Measurements from ENCODE around the gene PHLDB2.

PHLDB2 gene

DNA sequence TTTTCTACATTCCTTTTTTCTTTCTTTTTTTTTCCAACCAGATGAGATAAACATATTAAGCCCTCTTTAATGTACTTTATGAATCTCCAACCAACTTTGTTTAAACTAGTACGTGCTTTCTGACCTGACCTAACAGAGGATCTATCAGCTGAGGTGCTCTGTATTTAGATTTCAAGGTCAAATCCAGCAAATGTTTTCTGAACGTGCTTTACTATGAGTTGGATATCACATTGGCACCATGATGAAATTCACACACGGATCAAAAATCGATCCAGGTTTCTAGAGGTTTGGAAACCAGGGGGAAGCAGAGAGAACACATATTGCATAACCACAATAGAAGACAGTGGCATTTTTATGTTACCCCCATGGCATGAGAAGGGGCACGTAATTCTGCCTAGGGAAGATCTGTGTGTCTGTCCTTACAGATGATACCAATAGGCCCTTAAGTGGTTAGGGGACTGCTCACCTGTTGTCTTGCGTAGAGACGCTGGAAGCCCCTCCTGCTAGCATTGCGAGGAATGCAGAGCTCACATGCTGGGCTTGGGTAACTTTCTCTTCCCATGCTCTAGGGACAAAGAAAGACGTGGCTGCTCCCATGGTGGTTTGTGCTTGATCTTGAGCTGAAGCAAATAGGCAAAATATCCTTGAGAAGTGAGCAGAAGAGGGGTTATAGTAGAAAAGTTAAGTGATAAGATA lies 60.5 kb downstream of the PHLDB2 start:
- TF ChIP-seq SUZ12 (IDR thresholded peaks at IDR 0.05; ENCODE audit: extremely low read depth, insufficient read depth, insufficient read length) (no peak), YY1 (IDR thresholded peaks at IDR 0.05; ENCODE audit: insufficient read depth, insufficient read length) (no peak), ZNF274 (IDR thresholded peaks at IDR 0.05; ENCODE audit: low read depth, low read length) (no peak)
- H3K36me3 ChIP-seq (ENCODE audit: insufficient read depth, insufficient read length, low read length), result peaks cover 57% of the 10 kb centered on the region
- no peak overlapping the region for H3K9ac ChIP-seq (ENCODE audit: insufficient read length, low read depth)
- no peak overlapping the region for H3K4me3 ChIP-seq (ENCODE audit: insufficient read length, low read depth)
- no peaks in the 10 kb centered on the region for H3K9me3 ChIP-seq (ENCODE audit: insufficient read depth, low read length)
- no peaks in the 10 kb centered on the region for H3K27me3 ChIP-seq (ENCODE audit: insufficient read depth, insufficient read length)
- H3K4me1 ChIP-seq (ENCODE audit: insufficient read depth, insufficient read length), result no peaks in the 10 kb centered on the region
- peak; percentile 32 for DNase-seq (ENCODE audit: low read depth, low spot score)

DNA sequence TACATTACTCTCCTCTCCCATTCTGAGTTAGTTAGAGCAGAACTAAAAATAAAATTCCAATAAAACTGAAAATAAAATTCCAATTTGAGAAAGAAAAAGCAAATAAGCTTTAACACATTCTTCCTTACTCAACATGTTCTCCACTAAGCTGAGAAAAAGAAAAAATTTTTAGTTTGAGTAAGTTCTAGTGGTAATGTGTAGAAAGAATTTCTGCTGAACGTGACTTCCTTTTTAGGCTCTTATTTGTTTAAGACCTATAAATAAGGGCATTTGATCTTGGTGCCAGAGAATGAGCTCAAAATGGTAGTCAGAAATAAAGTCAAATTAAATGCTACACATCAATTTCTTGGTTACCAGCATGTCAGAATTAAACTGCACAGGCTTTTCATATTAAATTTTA lies 62.1 kb downstream of the PHLDB2 start:
- Histone ChIP-seq H3K36me3 (ENCODE audit: insufficient read depth, insufficient read length, low read length) (peaks cover 63% of the 10 kb centered on the region), H3K4me3 (ENCODE audit: insufficient read length, low read depth) (no peak overlapping the region), H3K9me3 (ENCODE audit: insufficient read depth, low read length) (no peaks in the 10 kb centered on the region), H3K4me1 (ENCODE audit: insufficient read depth, insufficient read length) (no peaks in the 10 kb centered on the region), H3K27me3 (ENCODE audit: insufficient read depth, insufficient read length) (no peaks in the 10 kb centered on the region), H3K9ac (ENCODE audit: insufficient read length, low read depth) (no peak overlapping the region)
- TF ChIP-seq YY1 (IDR thresholded peaks at IDR 0.05; ENCODE audit: insufficient read depth, insufficient read length) (no peak), ZNF274 (IDR thresholded peaks at IDR 0.05; ENCODE audit: low read depth, low read length) (no peak), SUZ12 (IDR thresholded peaks at IDR 0.05; ENCODE audit: extremely low read depth, insufficient read depth, insufficient read length) (no peak)
- no peak for DNase-seq (ENCODE audit: low read depth, low spot score)

DNA sequence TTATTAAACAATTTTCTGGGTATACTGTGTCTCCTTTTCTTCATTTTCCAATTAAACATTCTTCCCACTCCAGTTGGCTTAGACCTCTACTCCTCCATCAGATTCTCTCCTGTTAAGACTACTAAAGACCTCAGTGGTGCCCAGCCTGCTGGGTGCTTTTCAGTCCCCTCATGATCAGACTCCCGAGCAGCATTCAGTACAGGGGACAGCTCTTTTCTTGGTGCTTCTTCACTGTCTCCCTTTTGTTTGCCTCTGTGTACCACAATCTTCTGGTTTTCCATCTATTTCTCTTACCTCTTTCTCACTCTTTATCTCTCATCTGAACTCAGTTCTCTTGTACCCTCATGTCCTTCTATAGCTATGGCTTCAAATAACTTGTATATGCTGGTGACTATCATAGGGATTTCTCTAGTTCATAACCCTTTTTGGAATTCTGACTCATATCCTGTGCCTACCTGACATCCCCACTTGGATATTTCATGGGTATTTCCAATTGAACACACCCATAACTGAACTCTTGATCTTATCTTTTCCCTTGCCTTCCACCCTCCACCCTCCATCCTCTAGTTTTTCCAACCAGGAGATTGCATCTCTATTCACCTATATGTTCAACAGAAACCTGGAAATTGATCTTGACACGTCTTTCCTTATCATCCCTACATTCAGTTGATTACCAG lies 64.2 kb downstream of the PHLDB2 start:
- H3K9ac ChIP-seq (ENCODE audit: insufficient read length, low read depth), result no peak overlapping the region
- H3K4me1 ChIP-seq (ENCODE audit: insufficient read depth, insufficient read length), result no peaks in the 10 kb centered on the region
- H3K27me3 ChIP-seq (ENCODE audit: insufficient read depth, insufficient read length), result no peaks in the 10 kb centered on the region
- H3K4me3 ChIP-seq (ENCODE audit: insufficient read length, low read depth), result no peak overlapping the region
- no peak for DNase-seq (ENCODE audit: low read depth, low spot score)
- H3K9me3 ChIP-seq (ENCODE audit: insufficient read depth, low read length), result no peaks in the 10 kb centered on the region
- peaks cover 64% of the 10 kb centered on the region for H3K36me3 ChIP-seq (ENCODE audit: insufficient read depth, insufficient read length, low read length)
- no peak for TF ChIP-seq SUZ12 (IDR thresholded peaks at IDR 0.05; ENCODE audit: extremely low read depth, insufficient read depth, insufficient read length)
- TF ChIP-seq ZNF274 (IDR thresholded peaks at IDR 0.05; ENCODE audit: low read depth, low read length), result no peak
- TF ChIP-seq YY1 (IDR thresholded peaks at IDR 0.05; ENCODE audit: insufficient read depth, insufficient read length), result no peak

DNA sequence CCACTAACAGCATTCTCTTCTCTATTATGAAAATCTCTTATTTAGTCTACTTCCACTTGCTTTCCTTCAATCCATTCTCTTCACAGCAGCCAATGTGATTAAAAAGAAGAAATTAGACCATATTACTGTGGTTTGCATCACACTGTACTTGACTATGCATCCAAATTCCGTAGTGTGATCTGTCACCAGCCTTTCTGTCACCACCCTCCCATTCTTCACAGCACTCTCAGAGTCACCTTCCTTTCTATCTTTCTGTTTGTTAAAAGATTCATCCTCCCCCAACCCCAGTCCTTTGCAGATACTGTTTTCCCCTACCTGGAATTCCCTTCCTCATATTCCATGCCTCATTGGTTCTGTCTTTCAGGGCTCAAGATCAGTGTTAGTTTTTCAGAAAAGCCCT lies 64.7 kb downstream of the PHLDB2 start:
- no peak for DNase-seq (ENCODE audit: low read depth, low spot score)
- Histone ChIP-seq H3K36me3 (ENCODE audit: insufficient read depth, insufficient read length, low read length) (peaks cover 58% of the 10 kb centered on the region), H3K27me3 (ENCODE audit: insufficient read depth, insufficient read length) (no peaks in the 10 kb centered on the region), H3K9me3 (ENCODE audit: insufficient read depth, low read length) (no peaks in the 10 kb centered on the region), H3K9ac (ENCODE audit: insufficient read length, low read depth) (no peak overlapping the region), H3K4me1 (ENCODE audit: insufficient read depth, insufficient read length) (no peaks in the 10 kb centered on the region), H3K4me3 (ENCODE audit: insufficient read length, low read depth) (no peak overlapping the region)
- no peak for TF ChIP-seq YY1 (IDR thresholded peaks at IDR 0.05; ENCODE audit: insufficient read depth, insufficient read length)
- TF ChIP-seq SUZ12 (IDR thresholded peaks at IDR 0.05; ENCODE audit: extremely low read depth, insufficient read depth, insufficient read length), result no peak
- TF ChIP-seq ZNF274 (IDR thresholded peaks at IDR 0.05; ENCODE audit: low read depth, low read length), result no peak

DNA sequence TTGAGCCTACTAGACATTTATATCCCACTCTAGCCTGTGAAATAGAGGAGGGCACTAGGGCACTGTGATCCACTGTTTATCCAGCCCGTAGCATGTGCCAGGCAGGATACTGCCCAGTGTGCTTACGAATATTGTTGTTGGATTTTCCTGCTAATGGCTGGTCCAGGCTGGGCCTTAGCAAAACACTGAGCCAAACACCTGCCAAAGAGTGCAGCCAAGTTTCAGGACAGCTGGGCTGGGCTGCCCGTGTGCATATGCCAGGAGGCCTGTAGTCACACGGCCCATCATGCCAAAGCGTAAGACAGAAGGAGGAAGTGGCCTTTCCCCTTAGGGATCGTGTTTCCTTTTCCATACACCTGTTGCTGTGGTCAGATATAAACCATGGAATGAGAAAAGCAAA lies 65.2 kb downstream of the PHLDB2 start:
- Histone ChIP-seq H3K36me3 (ENCODE audit: insufficient read depth, insufficient read length, low read length) (peaks cover 53% of the 10 kb centered on the region), H3K4me3 (ENCODE audit: insufficient read length, low read depth) (no peak overlapping the region), H3K4me1 (ENCODE audit: insufficient read depth, insufficient read length) (no peaks in the 10 kb centered on the region), H3K9ac (ENCODE audit: insufficient read length, low read depth) (no peak overlapping the region), H3K9me3 (ENCODE audit: insufficient read depth, low read length) (no peaks in the 10 kb centered on the region), H3K27me3 (ENCODE audit: insufficient read depth, insufficient read length) (no peaks in the 10 kb centered on the region)
- no peak for TF ChIP-seq YY1 (IDR thresholded peaks at IDR 0.05; ENCODE audit: insufficient read depth, insufficient read length)
- TF ChIP-seq ZNF274 (IDR thresholded peaks at IDR 0.05; ENCODE audit: low read depth, low read length), result no peak
- no peak for TF ChIP-seq SUZ12 (IDR thresholded peaks at IDR 0.05; ENCODE audit: extremely low read depth, insufficient read depth, insufficient read length)
- no peak for DNase-seq (ENCODE audit: low read depth, low spot score)

DNA sequence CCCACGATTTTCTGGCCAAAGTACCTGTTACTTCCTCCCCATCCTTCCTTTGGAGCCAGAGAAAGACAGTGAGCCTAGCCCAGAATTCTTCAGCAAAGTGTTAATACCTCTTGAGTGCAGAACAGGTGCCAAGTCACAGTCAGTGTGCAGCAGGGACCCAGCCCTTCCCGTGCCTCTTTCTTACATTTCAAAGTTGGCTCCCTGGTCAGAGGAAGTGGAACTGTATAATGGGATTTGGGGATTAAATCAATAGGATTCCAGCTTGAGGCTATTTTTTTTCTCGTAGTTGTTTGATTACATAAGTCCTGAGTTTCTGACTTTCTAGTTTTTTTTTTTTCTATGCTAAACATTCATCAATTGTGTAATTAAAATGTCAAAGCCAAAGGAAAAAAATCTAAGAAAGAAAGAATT lies 67.2 kb downstream of the PHLDB2 start:
- TF ChIP-seq YY1 (IDR thresholded peaks at IDR 0.05; ENCODE audit: insufficient read depth, insufficient read length) (no peak), ZNF274 (IDR thresholded peaks at IDR 0.05; ENCODE audit: low read depth, low read length) (no peak), SUZ12 (IDR thresholded peaks at IDR 0.05; ENCODE audit: extremely low read depth, insufficient read depth, insufficient read length) (no peak)
- Histone ChIP-seq H3K36me3 (ENCODE audit: insufficient read depth, insufficient read length, low read length) (peaks cover 38% of the 10 kb centered on the region), H3K4me1 (ENCODE audit: insufficient read depth, insufficient read length) (no peaks in the 10 kb centered on the region), H3K9ac (ENCODE audit: insufficient read length, low read depth) (no peak overlapping the region), H3K9me3 (ENCODE audit: insufficient read depth, low read length) (no peaks in the 10 kb centered on the region), H3K4me3 (ENCODE audit: insufficient read length, low read depth) (no peak overlapping the region), H3K27me3 (ENCODE audit: insufficient read depth, insufficient read length) (no peaks in the 10 kb centered on the region)
- DNase-seq (ENCODE audit: low read depth, low spot score), result no peak

DNA sequence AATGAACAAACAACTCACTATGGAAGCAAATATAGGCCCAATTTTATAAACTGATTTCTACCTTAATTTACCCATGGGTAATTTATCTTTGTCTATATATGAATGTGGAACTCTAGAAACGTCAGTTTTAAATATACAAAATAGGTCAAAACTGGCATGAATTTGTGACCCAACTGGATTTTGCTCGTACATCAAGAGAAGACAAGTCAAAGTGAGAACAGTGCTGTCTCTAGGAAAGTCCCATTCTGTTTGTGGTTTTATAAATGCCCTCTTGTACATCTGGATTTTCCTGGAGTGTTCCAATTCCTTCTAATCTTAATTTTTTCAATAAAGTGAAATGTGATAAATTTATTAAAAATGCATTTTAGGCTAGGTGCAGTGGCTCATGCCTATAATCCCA lies 69.5 kb downstream of the PHLDB2 start:
- TF ChIP-seq SUZ12 (IDR thresholded peaks at IDR 0.05; ENCODE audit: extremely low read depth, insufficient read depth, insufficient read length) (no peak), YY1 (IDR thresholded peaks at IDR 0.05; ENCODE audit: insufficient read depth, insufficient read length) (no peak)
- Histone ChIP-seq H3K36me3 (ENCODE audit: insufficient read depth, insufficient read length, low read length) (peaks cover 36% of the 10 kb centered on the region), H3K9ac (ENCODE audit: insufficient read length, low read depth) (no peak overlapping the region), H3K4me3 (ENCODE audit: insufficient read length, low read depth) (no peak overlapping the region), H3K4me1 (ENCODE audit: insufficient read depth, insufficient read length) (no peaks in the 10 kb centered on the region), H3K27me3 (ENCODE audit: insufficient read depth, insufficient read length) (no peaks in the 10 kb centered on the region), H3K9me3 (ENCODE audit: insufficient read depth, low read length) (no peaks in the 10 kb centered on the region; the same call in 1 of the 2 replicates)
- DNase-seq (ENCODE audit: low read depth, low spot score), result no peak
